ENCODE results near the gene SLC2A1.

The SLC2A1 gene

GRCh38 chr1:43002766-43003165 is 44.1 kb upstream of the SLC2A1 start:
- H3K9me3 ChIP-seq: no peaks in the 10 kb centered on the region
- no peak overlapping the region for H3K27ac ChIP-seq
- no peak for TF ChIP-seq CTCF (IDR thresholded peaks at IDR 0.05)
- H3K4me3 ChIP-seq: no peak overlapping the region
- no peaks in the 10 kb centered on the region for H3K36me3 ChIP-seq
- peaks cover 0 to 21% of the 10 kb centered on the region in 2 donors for H3K27me3 ChIP-seq
- DNase-seq: no peak
- peaks cover 0 to 9% (median 0%) of the 10 kb centered on the region in 4 donors for H3K4me1 ChIP-seq
- intact Hi-C loops (cut with DNase I; ENCODE audit: low total_unique reads): no loop called here

DNA sequence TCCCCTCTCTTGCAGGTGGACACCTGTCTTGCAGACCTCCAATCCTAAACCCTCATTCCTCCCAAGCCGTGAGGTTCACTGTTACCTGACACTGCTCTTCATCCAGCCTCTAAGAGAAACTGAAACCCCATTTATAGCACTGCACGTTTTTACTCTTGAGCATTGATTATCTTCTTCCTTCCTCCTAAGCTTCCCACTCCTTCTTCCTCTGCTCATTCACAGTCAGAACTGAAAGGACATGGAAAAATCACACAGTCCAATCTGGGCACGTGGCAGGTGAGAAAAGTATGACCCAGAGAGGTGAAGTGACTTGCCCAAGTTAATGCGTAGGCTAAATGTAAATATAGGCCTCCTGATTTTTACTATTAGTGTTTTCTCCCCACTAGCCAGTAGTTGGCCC is 43.4 kb upstream of the SLC2A1 start:
- H3K27me3 ChIP-seq: peaks cover 0 to 15% of the 10 kb centered on the region in 2 donors
- H3K4me3 ChIP-seq: no peak overlapping the region
- intact Hi-C loops (cut with DNase I; ENCODE audit: low total_unique reads): no loop called here
- no peaks in the 10 kb centered on the region for H3K36me3 ChIP-seq
- DNase-seq: no peak
- H3K4me1 ChIP-seq: peaks cover 0 to 9% (median 0%) of the 10 kb centered on the region in 4 donors
- H3K27ac ChIP-seq: no peak overlapping the region
- no peaks in the 10 kb centered on the region for H3K9me3 ChIP-seq
- TF ChIP-seq CTCF (IDR thresholded peaks at IDR 0.05): no peak

- no peak overlapping the region for H3K4me3 ChIP-seq
- TF ChIP-seq CTCF (IDR thresholded peaks at IDR 0.05): no peak
- no peak overlapping the region for H3K27ac ChIP-seq
- no peak for DNase-seq
- peaks cover 0 to 9% (median 0%) of the 10 kb centered on the region in 4 donors for H3K4me1 ChIP-seq
- intact Hi-C loops (cut with DNase I; ENCODE audit: low total_unique reads): no loop called here
- peaks cover 0 to 10% of the 10 kb centered on the region in 2 donors for H3K27me3 ChIP-seq
- no peaks in the 10 kb centered on the region for H3K36me3 ChIP-seq
- H3K9me3 ChIP-seq: no peaks in the 10 kb centered on the region
Observed at GRCh38 chr1:43001434-43001833, 42.8 kb upstream of the SLC2A1 start.

DNA sequence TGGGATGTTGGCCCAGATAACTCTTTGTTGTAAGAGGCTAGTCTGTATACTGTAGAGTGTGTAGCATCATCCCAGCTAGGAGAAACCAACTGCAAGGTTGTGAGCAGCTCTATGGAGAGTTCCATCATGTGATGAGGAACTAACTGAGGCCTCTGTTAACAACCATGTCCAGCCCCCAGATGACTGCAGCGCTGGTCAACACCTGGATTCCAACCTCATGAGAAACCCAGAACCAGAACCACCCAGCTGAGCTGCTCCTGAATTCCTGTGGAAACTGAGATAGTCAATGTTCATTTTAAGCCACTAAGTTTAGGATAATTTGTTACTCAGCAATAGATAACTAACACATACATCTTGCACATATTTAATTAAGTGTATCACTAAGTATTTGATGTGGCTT is 41.6 kb upstream of the SLC2A1 start:
- Histone ChIP-seq H3K4me1 (peaks cover 0 to 9% (median 0%) of the 10 kb centered on the region in 4 donors), H3K27ac (no peak overlapping the region), H3K36me3 (no peaks in the 10 kb centered on the region), H3K27me3 (no peaks in the 10 kb centered on the region), H3K9me3 (no peaks in the 10 kb centered on the region), H3K4me3 (no peak overlapping the region)
- no peak for DNase-seq
- no peak for TF ChIP-seq CTCF (IDR thresholded peaks at IDR 0.05)
- intact Hi-C loops (cut with DNase I; ENCODE audit: low total_unique reads): no loop called here

DNA sequence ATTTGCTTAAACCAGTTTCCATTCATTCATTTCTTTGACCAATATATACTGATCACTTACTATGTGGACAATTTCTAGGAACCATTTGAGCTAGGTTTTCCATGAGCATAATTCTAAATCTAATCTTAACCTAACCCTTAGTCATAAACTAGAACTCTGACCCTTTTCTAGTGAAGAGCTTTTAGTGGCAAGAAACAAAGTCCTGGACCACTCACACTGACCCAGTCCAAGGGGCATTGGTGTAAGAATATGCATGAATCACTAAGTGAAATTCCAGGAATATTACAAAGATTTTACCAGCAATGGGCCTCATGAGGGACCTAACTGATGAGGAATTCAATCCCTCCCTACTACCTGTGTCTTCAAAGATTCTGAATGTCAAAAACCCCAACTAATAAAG is 40.6 kb upstream of the SLC2A1 start:
- Histone ChIP-seq H3K27me3 (no peaks in the 10 kb centered on the region), H3K4me1 (peaks cover 0 to 9% (median 0%) of the 10 kb centered on the region in 4 donors), H3K27ac (no peak overlapping the region), H3K36me3 (no peaks in the 10 kb centered on the region), H3K9me3 (no peaks in the 10 kb centered on the region), H3K4me3 (no peak overlapping the region)
- no peak for TF ChIP-seq CTCF (IDR thresholded peaks at IDR 0.05)
- intact Hi-C loops (cut with DNase I; ENCODE audit: low total_unique reads): no loop called here
- DNase-seq: no peak

DNA sequence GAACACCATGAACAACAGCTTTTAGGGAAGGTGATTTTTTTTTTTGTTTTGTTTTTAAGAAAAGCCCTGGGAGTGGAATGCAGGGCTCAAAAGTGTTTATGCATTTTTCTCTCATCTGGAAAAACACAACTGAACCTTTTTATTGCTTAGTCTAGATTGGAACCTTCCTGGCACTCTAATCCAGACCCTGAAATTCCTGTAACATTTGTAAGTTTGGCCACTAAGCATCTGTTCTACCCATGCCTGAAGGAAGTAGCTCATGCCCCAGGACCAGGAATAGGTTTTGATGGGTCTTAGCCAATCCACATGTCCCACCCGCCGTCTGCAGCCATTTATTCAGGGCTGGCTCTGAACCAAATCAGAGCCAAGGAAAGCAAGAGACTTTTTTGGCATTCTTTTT is 39.7 kb upstream of the SLC2A1 start:
- H3K27me3 ChIP-seq: no peaks in the 10 kb centered on the region
- no peak overlapping the region for H3K27ac ChIP-seq
- intact Hi-C loops (cut with DNase I; ENCODE audit: low total_unique reads): no loop called here
- no peaks in the 10 kb centered on the region for H3K36me3 ChIP-seq
- no peak for DNase-seq
- H3K4me3 ChIP-seq: no peak overlapping the region
- H3K9me3 ChIP-seq: no peaks in the 10 kb centered on the region
- peaks cover 0 to 9% (median 0%) of the 10 kb centered on the region in 4 donors for H3K4me1 ChIP-seq
- no peak for TF ChIP-seq CTCF (IDR thresholded peaks at IDR 0.05)

All from tibial artery (tissue), 4 donors.